Kasumi-1 (cell line): ENCODE measurements around the gene KCNN4.
"Not testable (repeated sequence)": the region's sequence is repeated elsewhere in the genome, so short reads cannot be mapped to it uniquely, and the experiment has no call there.

Experiments
- DNase-seq, 2 experiments: peaks; one replicate each; lab custom pipeline; 2025; lab: John Stamatoyannopoulos, UW

KCNN4 gene

GRCh38 chr19:43780706-43781525, at the start of gene KCNN4:
TSS of gene KCNN4 (minus strand) at chr19:43780973. CDS start at chr19:43780861, 112 bp downstream.
- peak; percentile 60 to 64 for DNase-seq

- peak; percentile 81 to 84 for DNase-seq
Measured at GRCh38 chr19:43826787-43827754, 46.3 kb upstream of the KCNN4 start, which contains the start of gene ZNF283. TSS of gene ZNF283 (plus strand) at chr19:43827321. CDS start at chr19:43833505, 6,184 bp downstream.

GRCh38 chr19:43824572-43824971, 43.8 kb upstream of the KCNN4 start:
- DNase-seq, result not testable (repeated sequence)

- DNase-seq, result not testable (repeated sequence)
Measured at GRCh38 chr19:43823856-43824255, 43.1 kb upstream of the KCNN4 start.

GRCh38 chr19:43820884-43821215, 40.1 kb upstream of the KCNN4 start:
- no peak for DNase-seq

- no peak for DNase-seq
Measured at GRCh38 chr19:43820098-43820883, 39.5 kb upstream of the KCNN4 start.

- no peak for DNase-seq
Measured at GRCh38 chr19:43818500-43818899, 37.7 kb upstream of the KCNN4 start.

GRCh38 chr19:43817454-43817853, 36.7 kb upstream of the KCNN4 start:
- DNase-seq, result not testable (repeated sequence)

- no peak for DNase-seq
Measured at GRCh38 chr19:43814663-43815352, 34.0 kb upstream of the KCNN4 start.

- no peak for DNase-seq
Measured at GRCh38 chr19:43812688-43813087, 31.9 kb upstream of the KCNN4 start.

- no peak for DNase-seq
Measured at GRCh38 chr19:43812259-43812658, 31.5 kb upstream of the KCNN4 start.

GRCh38 chr19:43811837-43812236, 31.1 kb upstream of the KCNN4 start:
- no peak for DNase-seq

- peak; percentile 82 to 89 for DNase-seq
Measured at GRCh38 chr19:43809762-43810696, 29.3 kb upstream of the KCNN4 start.

- no peak for DNase-seq
Measured at GRCh38 chr19:43807651-43808050, 26.9 kb upstream of the KCNN4 start.

- DNase-seq, result no peak
Measured at GRCh38 chr19:43806848-43807247, 26.1 kb upstream of the KCNN4 start.

- not testable (repeated sequence) for DNase-seq
Measured at GRCh38 chr19:43806401-43806800, 25.6 kb upstream of the KCNN4 start.

- no peak for DNase-seq
Measured at GRCh38 chr19:43804432-43804831, 23.7 kb upstream of the KCNN4 start.

- no peak for DNase-seq
Measured at GRCh38 chr19:43802216-43802951, 21.6 kb upstream of the KCNN4 start, which contains the start of gene LYPD5. TSS of gene LYPD5 (minus strand) at chr19:43802447. CDS start at chr19:43802380, 67 bp downstream.

GRCh38 chr19:43799502-43800142, 18.8 kb upstream of the KCNN4 start:
- DNase-seq, result no peak
